Body of pancreas (tissue), 4 donors: Measurements from ENCODE around the gene ABHD8. TPM values are rescaled to one million over a fixed set of nuclear protein-coding genes. Genes with fewer than 3 reads are reported as not detected.
A peak's percentile ranks its signal among the peaks of the same experiment; 100 is the strongest.

Experiments
- ATAC-seq: fragments of 150-250 bp; one replicate; pipeline ENCODE4 v1.9.1; 2016
- DNase-seq, 4 donors: peaks; one replicate each; pipeline ENCODE4 v3.0.0-alpha.2; 2019
- H3K27ac ChIP-seq, 4 donors: fragments of 200-600 bp; sonication (generic); 1 replicate in 3 of 4; 2 replicates in 1 of 4; pipeline versions ENCODE4 v1.5.1 to v1.6.1; 2016 to 2019; ENCODE audit warnings: mild to moderate bottlenecking in 1 of 4, mixed read lengths in 1 of 4, moderate library complexity in 1 of 4
- H3K27me3 ChIP-seq, 2 donors: fragments of 200-600 bp; sonication (generic); one replicate each; pipeline ENCODE4 v1.6.0; 2016; ENCODE audit warnings: mild to moderate bottlenecking in 1 of 2
- H3K36me3 ChIP-seq, 2 donors: fragments of 200-600 bp; sonication (generic); replicated peaks in 1 of 2; 2 replicates each; pipeline ENCODE4 v1.5.1; 2016; ENCODE audit warnings: low read depth in 2 of 2; ENCODE audit not compliant: insufficient read depth in 1 of 2
- H3K4me1 ChIP-seq: fragments of 200-600 bp; sonication (generic); one replicate; pipeline ENCODE4 v1.6.0; 2016
- H3K4me3 ChIP-seq, 2 donors: fragments of 200-600 bp; sonication (generic); 1 replicate in 1 of 2; 2 replicates in 1 of 2; pipeline ENCODE4 v1.5.1; 2016 to 2019
- H3K9me3 ChIP-seq, 3 donors: fragments of 200-600 bp; sonication (generic); 1 replicate in 2 of 3; 2 replicates in 1 of 3; pipeline ENCODE4 v1.5.1; 2016
- CTCF ChIP-seq, 7 experiments: fragments of 450-650 bp in 4 of 7; fragments of 200-600 bp in 3 of 7; sonication (generic) in 3 of 7; IDR thresholded peaks; one replicate each; pipeline ENCODE4 v1.5.1; 2016 to 2019; ENCODE audit warnings: antibody characterized with exemption in 7 of 7
- POLR2A ChIP-seq, 3 donors: fragments of 450-650 bp; IDR thresholded peaks; one replicate each; pipeline ENCODE4 v1.6.1; 2016; ENCODE audit warnings: antibody characterized with exemption in 3 of 3, mild to moderate bottlenecking in 2 of 3
- WGBS, 2 donors: methylation state at CpG; one replicate each; pipeline ENCODE4 v1.1.5; 2017; 5-methylcytosine and 5-hydroxymethylcytosine counted together
- intact Hi-C: fragments of 100-400 bp; cut with DNase I; formaldehyde crosslinking; loops from one replicate; pipeline ENCODE4 v1.15.1; 2023
- total RNA-seq, 2 donors: library from RNA; depleted of rRNA; stranded (reverse); fragments of >200 nt; gene quantifications; one replicate each; pipeline ENCODE4 v1.1.0, GENCODE V29; 2016

Gene ABHD8
- total RNA-seq, 2 donors from 2014 or later: 10.2 to 12.2 TPM

GRCh38 chr19:17309198-17309964, 6.2 kb upstream of the ABHD8 start, which contains the start of gene DDA1:
TSS of gene DDA1 (plus strand) at chr19:17309563. CDS start at chr19:17309655, 92 bp downstream.
- WGBS, 2 donors: 0% methylated on average over 8 to 46 of the region's 46 CpGs
- Histone ChIP-seq H3K9me3 (no peaks in the 10 kb centered on the region), H3K4me3 (peak within 1 kb of the TSS; percentile 57 to 90), H3K27ac (peak within 1 kb of the TSS in 3 of 4 donors; percentile 39 to 76 (median 68)), H3K4me1 (peaks cover 58% of the 10 kb centered on the region), H3K36me3 (peaks cover 0 to 4% of the 10 kb centered on the region in 2 donors), H3K27me3 (no peaks in the 10 kb centered on the region)
- ATAC-seq (peak; percentile 83), DNase-seq (peak; percentile 100)
- intact Hi-C loops: no loop called here
- peak in 1 of 7 experiments; percentile 4 for TF ChIP-seq CTCF (IDR thresholded peaks at IDR 0.05)
- peak; percentile 13 to 77 (median 73) for TF ChIP-seq POLR2A (IDR thresholded peaks at IDR 0.05)

- Histone ChIP-seq H3K4me1 (peaks cover 69% of the 10 kb centered on the region), H3K4me3 (no peak overlapping the region), H3K27ac (no peak overlapping the region), H3K36me3 (no peaks in the 10 kb centered on the region), H3K9me3 (no peaks in the 10 kb centered on the region), H3K27me3 (no peaks in the 10 kb centered on the region)
- no peak for ATAC-seq
- intact Hi-C loops: no loop called here
- TF ChIP-seq CTCF (IDR thresholded peaks at IDR 0.05) (no peak), POLR2A (IDR thresholded peaks at IDR 0.05) (no peak)
- no peak for DNase-seq
- WGBS, 2 donors: 83 to 86% methylated on average over 8 of the region's 8 CpGs
Measured at GRCh38 chr19:17307876-17308377, 4.7 kb upstream of the ABHD8 start.

GRCh38 chr19:17306285-17306714, 3.1 kb upstream of the ABHD8 start:
- no peak for ATAC-seq
- no peak for TF ChIP-seq CTCF (IDR thresholded peaks at IDR 0.05)
- TF ChIP-seq POLR2A (IDR thresholded peaks at IDR 0.05): no peak
- Histone ChIP-seq H3K36me3 (no peaks in the 10 kb centered on the region), H3K27me3 (no peaks in the 10 kb centered on the region), H3K4me3 (peak overlapping the region; percentile 53 to 67), H3K4me1 (peaks cover 61% of the 10 kb centered on the region), H3K27ac (peak overlapping the region; percentile 63 to 95 (median 82)), H3K9me3 (no peaks in the 10 kb centered on the region)
- WGBS, 2 donors: 6 to 13% methylated on average over 11 to 28 of the region's 28 CpGs
- intact Hi-C loops: no loop called here
- no peak for DNase-seq

- peaks cover 58% of the 10 kb centered on the region for H3K4me1 ChIP-seq
- intact Hi-C loops: no loop called here
Measured at GRCh38 chr19:17305517-17306284, 2.5 kb upstream of the ABHD8 start, which contains the start of gene MRPL34. TSS of gene MRPL34 (plus strand) at chr19:17305872. CDS start at chr19:17305893, 21 bp downstream.

More at GRCh38 chr19:17305517-17306284, 2.5 kb upstream of the ABHD8 start, which contains the start of gene MRPL34:
- 0 to 1% methylated on average over 18 to 55 of the region's 55 CpGs for WGBS, 2 donors
- peak within 1 kb of the TSS; percentile 53 to 67 for H3K4me3 ChIP-seq
- no peaks in the 10 kb centered on the region for H3K36me3 ChIP-seq
- ATAC-seq (peak; percentile 83), DNase-seq (peak; percentile 98 to 99 (median 99))
- no peaks in the 10 kb centered on the region for H3K27me3 ChIP-seq
- H3K9me3 ChIP-seq: no peaks in the 10 kb centered on the region
- TF ChIP-seq POLR2A (IDR thresholded peaks at IDR 0.05) (peak in 2 of 3 donors; percentile 76 to 79), CTCF (IDR thresholded peaks at IDR 0.05) (peak; percentile 64 to 98 (median 97))
- H3K27ac ChIP-seq: peak within 1 kb of the TSS; percentile 63 to 95 (median 82)
